ENCODE data around the gene MST1R. TPM values are rescaled to one million over a fixed set of nuclear protein-coding genes. Genes with fewer than 3 reads are reported as not detected.
"Not testable (repeated sequence)": the region's sequence is repeated elsewhere in the genome, so short reads cannot be mapped to it uniquely, and the experiment has no call there.

Gene MST1R
- total RNA-seq, 2 donors from 2014 or later, result 88.9 to 173 TPM

- no peaks in the 10 kb centered on the region for H3K9me3 ChIP-seq
- H3K27ac ChIP-seq, result no peak overlapping the region
- no peak overlapping the region for H3K4me3 ChIP-seq
- H3K36me3 ChIP-seq, result no peaks in the 10 kb centered on the region
- no peaks in the 10 kb centered on the region for H3K4me1 ChIP-seq
- no peak overlapping the region for H3K9ac ChIP-seq (ENCODE audit: low read depth in 2 of 2, low read length in 2 of 2)
- no peaks in the 10 kb centered on the region for H3K27me3 ChIP-seq
- no peak for DNase-seq
- intact Hi-C loops (cut with DNase I), result no loop called here
- TF ChIP-seq CTCF (IDR thresholded peaks at IDR 0.05), result no peak
These were observed 33.4 kb upstream of the MST1R start for GRCh38 chr3:49937090-49937489.

GRCh38 chr3:49932281-49932680 is 28.6 kb upstream of the MST1R start:
- H3K36me3 ChIP-seq; intact Hi-C loops (cut with DNase I): not testable (repeated sequence)

GRCh38 chr3:49930922-49931321 is 27.2 kb upstream of the MST1R start:
- no peak overlapping the region for H3K9ac ChIP-seq (ENCODE audit: low read depth in 2 of 2, low read length in 2 of 2)
- H3K9me3 ChIP-seq, result no peaks in the 10 kb centered on the region
- intact Hi-C loops (cut with DNase I), result no loop called here
- peak overlapping the region; percentile 77 for H3K27ac ChIP-seq
- H3K27me3 ChIP-seq, result no peaks in the 10 kb centered on the region
- peaks cover 9% of the 10 kb centered on the region for H3K4me1 ChIP-seq
- peak; percentile 43 for DNase-seq
- H3K4me3 ChIP-seq, result no peak overlapping the region
- TF ChIP-seq CTCF (IDR thresholded peaks at IDR 0.05), result no peak
- H3K36me3 ChIP-seq, result no peaks in the 10 kb centered on the region

More at GRCh38 chr3:49932281-49932680, 28.6 kb upstream of the MST1R start:
- H3K27ac ChIP-seq; H3K27me3 ChIP-seq; DNase-seq; H3K9ac ChIP-seq (ENCODE audit: low read depth in 2 of 2, low read length in 2 of 2); H3K9me3 ChIP-seq; H3K4me1 ChIP-seq; H3K4me3 ChIP-seq: not testable (repeated sequence)

GRCh38 chr3:49930168-49930690 is 26.6 kb upstream of the MST1R start:
- peak overlapping the region; percentile 77 for H3K27ac ChIP-seq
- no peak for DNase-seq
- no peaks in the 10 kb centered on the region for H3K36me3 ChIP-seq
- no peaks in the 10 kb centered on the region for H3K27me3 ChIP-seq
- peak overlapping the region; percentile 76 for H3K4me3 ChIP-seq
- intact Hi-C loops (cut with DNase I), result no loop called here
- H3K4me1 ChIP-seq, result peaks cover 9% of the 10 kb centered on the region
- no peaks in the 10 kb centered on the region for H3K9me3 ChIP-seq
- peak overlapping the region; percentile 78 to 90 for H3K9ac ChIP-seq (ENCODE audit: low read depth in 2 of 2, low read length in 2 of 2)
- no peak for TF ChIP-seq CTCF (IDR thresholded peaks at IDR 0.05)

- Histone ChIP-seq H3K27ac (peak within 1 kb of the TSS; percentile 77), H3K4me1 (peaks cover 9% of the 10 kb centered on the region), H3K36me3 (no peaks in the 10 kb centered on the region), H3K27me3 (no peaks in the 10 kb centered on the region), H3K9ac (ENCODE audit: low read depth in 2 of 2, low read length in 2 of 2) (peak within 1 kb of the TSS; percentile 79 to 90), H3K9me3 (no peaks in the 10 kb centered on the region), H3K4me3 (peak within 1 kb of the TSS; percentile 76)
- TF ChIP-seq CTCF (IDR thresholded peaks at IDR 0.05), result no peak
- intact Hi-C loops (cut with DNase I), result no loop called here
- DNase-seq, result peak; percentile 99
These were observed 25.9 kb upstream of the MST1R start, which contains the start of gene MON1A for GRCh38 chr3:49929291-49930167. TSS of gene MON1A (minus strand) at chr3:49929811. CDS start at chr3:49913346, 16,465 bp downstream.
